Progenitor cell of endocrine pancreas (in vitro differentiated cells): ENCODE measurements around the gene LSMEM2. TPM values are rescaled to one million over a fixed set of nuclear protein-coding genes. Genes with fewer than 3 reads are reported as not detected.

Experiments
- DNase-seq: peaks from one replicate; pipeline ENCODE4 v3.0.0; 2021; ENCODE audit warnings: low spot score; ENCODE audit not compliant: unreplicated experiment
- H3K27ac Mint-ChIP-seq: 2 replicates; pipeline ENCODE4 v1.8.0; 2021; ENCODE audit warnings: mild to moderate bottlenecking, moderate library complexity, mixed read lengths
- H3K27me3 Mint-ChIP-seq: 2 replicates; pipeline ENCODE4 v1.8.0; 2021; ENCODE audit warnings: mixed read lengths
- H3K36me3 Mint-ChIP-seq: 2 replicates; pipeline ENCODE4 v1.8.0; 2022; ENCODE audit warnings: mixed read lengths; ENCODE audit not compliant: insufficient read depth
- H3K4me1 Mint-ChIP-seq: 2 replicates; pipeline ENCODE4 v1.8.0; 2021; ENCODE audit warnings: low read depth, mixed read lengths
- H3K4me3 Mint-ChIP-seq: 2 replicates; pipeline ENCODE4 v1.8.0; 2021; ENCODE audit warnings: low read depth, mild to moderate bottlenecking, moderate library complexity, mixed read lengths
- H3K9me3 Mint-ChIP-seq: 2 replicates; pipeline ENCODE4 v1.8.0; 2021; ENCODE audit warnings: low read depth, mixed read lengths
- total RNA-seq: library from RNA; stranded (reverse); gene quantifications from 2 replicates; pipeline ENCODE4 v1.2.1, GENCODE V29; 2021
- TF ChIP-seq, protein P1 (sequence below): fragments of 200-600 bp; sonication (generic); IDR thresholded peaks from one replicate; pipeline ENCODE4 v1.5.0; 2021; ENCODE audit warnings: antibody characterized with exemption, mild to moderate bottlenecking; ENCODE audit not compliant: unreplicated experiment

The LSMEM2 gene
- total RNA-seq, 1 donor from 2014 or later = not detected

DNA sequence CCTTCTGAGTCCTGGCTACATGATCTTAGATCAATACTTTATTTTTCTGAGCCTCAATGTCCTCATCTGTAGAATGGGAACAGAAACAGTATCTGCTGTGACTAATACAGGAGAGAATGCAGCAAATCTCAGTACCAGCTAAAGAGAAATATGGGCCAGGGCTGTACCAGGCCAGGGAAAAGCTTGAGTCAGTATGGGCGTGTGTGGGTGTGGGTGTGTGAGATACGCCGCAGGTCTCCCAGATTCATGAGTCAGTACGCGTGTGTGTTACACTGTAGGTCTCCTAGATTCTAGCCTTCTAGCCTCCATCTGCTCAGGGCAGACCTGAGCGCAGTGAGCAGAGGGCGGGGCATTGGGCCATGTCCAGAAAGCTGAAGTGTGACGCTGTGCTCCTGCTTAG lies 27.7 kb upstream of the LSMEM2 start:
- Mint-ChIP-seq H3K27me3 (no peaks in the 10 kb centered on the region), H3K36me3 (peaks cover 2% of the 10 kb centered on the region), H3K4me1 (peaks cover 13% of the 10 kb centered on the region), H3K27ac (no peak overlapping the region), H3K9me3 (no peaks in the 10 kb centered on the region), H3K4me3 (no peak overlapping the region)
- DNase-seq = no peak
- TF ChIP-seq, protein P1, sequence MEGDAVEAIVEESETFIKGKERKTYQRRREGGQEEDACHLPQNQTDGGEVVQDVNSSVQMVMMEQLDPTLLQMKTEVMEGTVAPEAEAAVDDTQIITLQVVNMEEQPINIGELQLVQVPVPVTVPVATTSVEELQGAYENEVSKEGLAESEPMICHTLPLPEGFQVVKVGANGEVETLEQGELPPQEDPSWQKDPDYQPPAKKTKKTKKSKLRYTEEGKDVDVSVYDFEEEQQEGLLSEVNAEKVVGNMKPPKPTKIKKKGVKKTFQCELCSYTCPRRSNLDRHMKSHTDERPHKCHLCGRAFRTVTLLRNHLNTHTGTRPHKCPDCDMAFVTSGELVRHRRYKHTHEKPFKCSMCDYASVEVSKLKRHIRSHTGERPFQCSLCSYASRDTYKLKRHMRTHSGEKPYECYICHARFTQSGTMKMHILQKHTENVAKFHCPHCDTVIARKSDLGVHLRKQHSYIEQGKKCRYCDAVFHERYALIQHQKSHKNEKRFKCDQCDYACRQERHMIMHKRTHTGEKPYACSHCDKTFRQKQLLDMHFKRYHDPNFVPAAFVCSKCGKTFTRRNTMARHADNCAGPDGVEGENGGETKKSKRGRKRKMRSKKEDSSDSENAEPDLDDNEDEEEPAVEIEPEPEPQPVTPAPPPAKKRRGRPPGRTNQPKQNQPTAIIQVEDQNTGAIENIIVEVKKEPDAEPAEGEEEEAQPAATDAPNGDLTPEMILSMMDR = no peak

DNA sequence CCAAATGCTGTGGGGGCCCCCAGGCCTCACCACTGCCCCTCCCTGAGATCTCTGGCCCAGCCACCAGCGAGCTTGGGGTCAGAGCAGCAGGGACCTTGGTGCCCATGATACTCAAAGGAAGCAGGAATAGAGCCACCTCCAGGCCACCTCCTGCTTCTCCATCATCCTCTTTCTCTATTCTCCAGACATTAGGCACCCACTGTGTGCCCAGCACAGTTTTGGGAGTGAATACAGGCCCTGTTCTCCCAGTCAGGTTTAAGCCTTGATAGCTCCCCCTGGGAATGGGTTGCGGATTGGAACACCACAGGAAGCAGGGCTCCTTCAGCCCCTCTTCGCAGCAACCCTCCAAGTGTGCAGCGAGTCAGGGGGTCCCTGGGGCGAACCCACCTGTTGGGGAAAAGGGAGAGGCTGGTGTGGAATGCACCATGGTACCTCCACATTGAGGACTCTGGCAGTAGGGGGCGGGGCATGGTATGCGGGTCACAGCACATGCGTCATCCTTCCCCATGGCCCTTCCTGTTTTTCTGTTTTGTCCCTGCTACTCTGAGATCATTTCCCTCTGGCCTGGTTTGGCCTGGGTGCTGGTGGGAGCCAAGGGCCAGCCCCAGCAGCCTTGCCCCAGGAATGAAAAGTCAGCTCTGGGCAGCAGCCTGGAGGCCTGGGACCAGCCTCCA lies 24.2 kb upstream of the LSMEM2 start:
- no peaks in the 10 kb centered on the region for H3K9me3 Mint-ChIP-seq
- H3K27ac Mint-ChIP-seq = no peak overlapping the region
- TF ChIP-seq, protein P1 = no peak
- H3K36me3 Mint-ChIP-seq = peaks cover 13% of the 10 kb centered on the region
- no peak for DNase-seq
- no peak overlapping the region for H3K4me3 Mint-ChIP-seq
- no peaks in the 10 kb centered on the region for H3K27me3 Mint-ChIP-seq
- peaks cover 24% of the 10 kb centered on the region for H3K4me1 Mint-ChIP-seq

- no peaks in the 10 kb centered on the region for H3K27me3 Mint-ChIP-seq
- peaks cover 13% of the 10 kb centered on the region for H3K36me3 Mint-ChIP-seq
- TF ChIP-seq, protein P1 = no peak
- H3K27ac Mint-ChIP-seq = no peak overlapping the region
- H3K4me1 Mint-ChIP-seq = peaks cover 24% of the 10 kb centered on the region
- H3K9me3 Mint-ChIP-seq = no peaks in the 10 kb centered on the region
- H3K4me3 Mint-ChIP-seq = no peak overlapping the region
- no peak for DNase-seq
Measured at GRCh38 chr3:50255251-50255615, 23.7 kb upstream of the LSMEM2 start.

GRCh38 chr3:50256978-50257890 lies 21.7 kb upstream of the LSMEM2 start:
- Mint-ChIP-seq H3K36me3 (peaks cover 11% of the 10 kb centered on the region), H3K4me3 (no peak overlapping the region), H3K27ac (peak overlapping the region; percentile 89), H3K4me1 (peaks cover 28% of the 10 kb centered on the region), H3K9me3 (no peaks in the 10 kb centered on the region), H3K27me3 (no peaks in the 10 kb centered on the region)
- TF ChIP-seq, protein P1 = peak; percentile 65
- no peak for DNase-seq

- Mint-ChIP-seq H3K9me3 (no peaks in the 10 kb centered on the region), H3K4me1 (peaks cover 31% of the 10 kb centered on the region), H3K36me3 (peaks cover 11% of the 10 kb centered on the region), H3K27ac (peak overlapping the region; percentile 89), H3K27me3 (no peaks in the 10 kb centered on the region), H3K4me3 (no peak overlapping the region)
- TF ChIP-seq, protein P1 = no peak
- no peak for DNase-seq
Measured at GRCh38 chr3:50258029-50258680, 20.7 kb upstream of the LSMEM2 start.
